B cell (primary cell): ENCODE data around the gene ARHGAP26. TPM values are rescaled to one million over a fixed set of nuclear protein-coding genes. Genes with fewer than 3 reads are reported as not detected.

Experiments used
- ATAC-seq: fragments of 200-7000 bp; cut with Tn5 transposase; one replicate; pipeline ENCODE4 v1.10.0; 2021; ENCODE audit warnings: low read depth, mild to moderate bottlenecking, moderate number of reproducible peaks, moderate library complexity
- CTCF ChIA-PET: fragments of 350-600 bp; sonication (Branson Sonifier 250); formaldehyde crosslinking; loops from one replicate; lab custom pipeline; 2021; ENCODE audit warnings: antibody characterized with exemption, inconsistent platforms; lab: Charles Lee
- POLR2A ChIA-PET: fragments of 350-600 bp; sonication (Branson Sonifier 250); formaldehyde crosslinking; loops from one replicate; lab custom pipeline; 2021; ENCODE audit warnings: antibody characterized with exemption; lab: Charles Lee
- DNase-seq: peaks from one replicate; pipeline ENCODE4 v3.0.0; 2013
- H2AFZ ChIP-seq: 2 replicates; pipeline ENCODE4 v1.6.1; 2012; ENCODE audit warnings: mild to moderate bottlenecking, low read depth, low read length; ENCODE audit not compliant: insufficient read depth, poor library complexity, severe bottlenecking
- H3K27ac ChIP-seq, 2 donors: 1 replicate in 1 of 2; 2 replicates in 1 of 2; pipeline ENCODE4 v1.5.1; 2012 to 2013; ENCODE audit warnings: low read length in 2 of 2, mild to moderate bottlenecking in 2 of 2, moderate library complexity in 1 of 2
- H3K27me3 ChIP-seq, 4 experiments: fragments of 200-600 bp in 1 of 4; sonication (generic) in 1 of 4; replicated peaks in 1 of 4; 1 replicate in 2 of 4; 2 replicates in 2 of 4; pipeline versions ENCODE4 v1.6.1 to v1.7.0; 2013 to 2016; ENCODE audit warnings: low read length in 3 of 4, mild to moderate bottlenecking in 2 of 4, mixed read lengths in 1 of 4, moderate library complexity in 1 of 4; ENCODE audit not compliant: insufficient read depth in 4 of 4, control insufficient read depth in 3 of 4; ENCODE audit errors: control extremely low read depth in 1 of 4
- H3K36me3 ChIP-seq, 2 experiments: replicated peaks in 1 of 2; 1 replicate in 1 of 2; 2 replicates in 1 of 2; pipeline versions ENCODE4 v1.6.1 to v1.7.1; 2013; ENCODE audit warnings: low read length in 1 of 2; ENCODE audit not compliant: insufficient read depth in 2 of 2, control insufficient read depth in 1 of 2; ENCODE audit errors: control extremely low read depth in 1 of 2, extremely low read depth in 1 of 2
- H3K4me1 ChIP-seq, 2 donors: fragments of 200-600 bp in 1 of 2; sonication (generic) in 1 of 2; 1 replicate in 1 of 2; 2 replicates in 1 of 2; pipeline versions ENCODE4 v1.5.1 to v1.6.1; 2013 to 2017; ENCODE audit warnings: low read length in 2 of 2; ENCODE audit not compliant: control insufficient read depth in 2 of 2, insufficient read depth in 2 of 2
- H3K4me2 ChIP-seq: replicated peaks from 2 replicates; pipeline ENCODE3; 2012; ENCODE audit warnings: mild to moderate bottlenecking, low read depth, low read length; ENCODE audit not compliant: poor library complexity, severe bottlenecking
- H3K4me3 ChIP-seq, 5 experiments: fragments of 200-600 bp in 1 of 5; sonication (generic) in 1 of 5; 1 replicate in 3 of 5; 2 replicates in 2 of 5; pipeline versions ENCODE4 v1.5.1 to v1.7.0; 2011 to 2016; ENCODE audit warnings: low read length in 4 of 5, mild to moderate bottlenecking in 4 of 5, low read depth in 2 of 5, control low read depth in 1 of 5, moderate library complexity in 1 of 5; ENCODE audit not compliant: insufficient read depth in 1 of 5; ENCODE audit errors: control extremely low read depth in 1 of 5, extremely low read depth in 1 of 5
- H3K79me2 ChIP-seq: fragments of 200-600 bp; sonication (generic); one replicate; pipeline ENCODE4 v1.6.0; 2016; ENCODE audit warnings: low read length; ENCODE audit not compliant: control insufficient read depth, insufficient read depth
- H3K9ac ChIP-seq: fragments of 200-600 bp; sonication (generic); 2 replicates; pipeline ENCODE4 v1.6.1; 2017; ENCODE audit warnings: mild to moderate bottlenecking, low read length, moderate library complexity
- H3K9me3 ChIP-seq, 3 donors: one replicate each; pipeline versions ENCODE4 v1.6.1 to v1.7.1; 2013; ENCODE audit warnings: low read length in 2 of 3; ENCODE audit not compliant: control insufficient read depth in 2 of 3, insufficient read depth in 1 of 3; ENCODE audit errors: control extremely low read depth in 1 of 3
- H4K20me1 ChIP-seq: 2 replicates; pipeline ENCODE4 v1.6.0; 2012; ENCODE audit warnings: mild to moderate bottlenecking, low read length; ENCODE audit not compliant: insufficient read depth, control insufficient read depth, poor library complexity, severe bottlenecking
- H3K27ac Mint-ChIP-seq: one replicate; pipeline ENCODE4 v1.8.0; 2021; ENCODE audit warnings: mixed read lengths
- H3K27me3 Mint-ChIP-seq: one replicate; pipeline ENCODE4 v1.8.0; 2021; ENCODE audit warnings: mixed read lengths
- H3K4me1 Mint-ChIP-seq: one replicate; pipeline ENCODE4 v1.8.0; 2021; ENCODE audit warnings: mixed read lengths
- H3K4me3 Mint-ChIP-seq: one replicate; pipeline ENCODE4 v1.8.0; 2021; ENCODE audit warnings: mixed read lengths
- H3K9me3 Mint-ChIP-seq: one replicate; pipeline ENCODE4 v1.8.0; 2022; ENCODE audit warnings: mixed read lengths; ENCODE audit not compliant: insufficient read depth
- EZH2 ChIP-seq: IDR thresholded peaks from 2 replicates; pipeline ENCODE4 v1.6.1; 2012; ENCODE audit warnings: borderline replicate concordance, low read depth, mild to moderate bottlenecking, moderate library complexity, low read length; ENCODE audit not compliant: insufficient read depth, poor library complexity, severe bottlenecking
- WGBS: methylation state at CpG from one replicate; pipeline ENCODE4 v1.1.5; 2013; ENCODE audit warnings: missing lambda C conversion rate; ENCODE audit not compliant: insufficient coverage; 5-methylcytosine and 5-hydroxymethylcytosine counted together
- intact Hi-C: fragments of 100-400 bp; cut with micrococcal nuclease; formaldehyde crosslinking; loops from one replicate; pipeline ENCODE4 v1.10.0; 2022
- polyA plus RNA-seq: library from polyadenylated mRNA; depleted of rRNA; stranded (reverse); fragments of >200 nt; gene quantifications from 2 replicates; pipeline ENCODE4 v1.2.3, GENCODE V29; 2012
- total RNA-seq, 2 donors: library from RNA; stranded (reverse); fragments of 120-200 nt in 1 of 2; gene quantifications; 1 replicate in 1 of 2; 2 replicates in 1 of 2; pipeline versions ENCODE4 v1.2.3 to v1.2.4, GENCODE V29; 2013 to 2022
- TF ChIP-seq, protein P1 (sequence below): fragments of 200-600 bp; IDR thresholded peaks from one replicate; pipeline ENCODE4 v1.8.0; 2022; ENCODE audit warnings: antibody characterized with exemption, mild to moderate bottlenecking

ARHGAP26 gene
- total and polyA plus RNA-seq, 2 donors (not counting 1 experiment from before 2014, with no cell fraction given): 1.8 to 22.5 TPM

DNA sequence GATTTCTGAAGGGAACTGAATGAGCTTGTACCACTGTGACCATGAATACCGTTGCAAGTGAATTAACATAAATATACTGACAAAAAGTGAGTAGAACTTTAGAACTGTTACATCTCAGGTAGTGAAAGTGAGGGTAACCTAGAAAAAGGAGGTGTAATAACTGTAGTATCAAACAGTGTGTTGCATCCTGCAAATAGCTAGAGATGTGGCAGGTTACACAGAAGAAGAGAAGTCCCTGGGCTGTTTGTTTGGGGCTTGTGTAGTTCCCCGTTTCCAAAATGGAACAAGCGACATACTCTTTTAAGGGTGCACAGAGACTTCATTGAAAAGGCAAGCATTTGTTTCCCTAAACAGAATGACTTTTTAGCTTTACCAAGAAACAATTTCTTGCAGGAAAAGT lies 418.5 kb downstream of the ARHGAP26 start:
- Histone ChIP-seq H3K9ac (no peak overlapping the region), H3K36me3 (no peaks in the 10 kb centered on the region), H2AFZ (no peak overlapping the region), H3K4me2 (no peak overlapping the region), H3K9me3 (peaks cover 0 to 8% (median 7%) of the 10 kb centered on the region in 3 donors), H4K20me1 (no peaks in the 10 kb centered on the region), H3K27me3 (no peaks in the 10 kb centered on the region), H3K4me1 (peaks cover 0 to under 1% of the 10 kb centered on the region in 2 donors), H3K27ac (no peak overlapping the region), H3K4me3 (no peak overlapping the region), H3K79me2 (no peaks in the 10 kb centered on the region)
- no peak for ATAC-seq
- intact Hi-C loops: no loop called here
- TF ChIP-seq, protein P1, sequence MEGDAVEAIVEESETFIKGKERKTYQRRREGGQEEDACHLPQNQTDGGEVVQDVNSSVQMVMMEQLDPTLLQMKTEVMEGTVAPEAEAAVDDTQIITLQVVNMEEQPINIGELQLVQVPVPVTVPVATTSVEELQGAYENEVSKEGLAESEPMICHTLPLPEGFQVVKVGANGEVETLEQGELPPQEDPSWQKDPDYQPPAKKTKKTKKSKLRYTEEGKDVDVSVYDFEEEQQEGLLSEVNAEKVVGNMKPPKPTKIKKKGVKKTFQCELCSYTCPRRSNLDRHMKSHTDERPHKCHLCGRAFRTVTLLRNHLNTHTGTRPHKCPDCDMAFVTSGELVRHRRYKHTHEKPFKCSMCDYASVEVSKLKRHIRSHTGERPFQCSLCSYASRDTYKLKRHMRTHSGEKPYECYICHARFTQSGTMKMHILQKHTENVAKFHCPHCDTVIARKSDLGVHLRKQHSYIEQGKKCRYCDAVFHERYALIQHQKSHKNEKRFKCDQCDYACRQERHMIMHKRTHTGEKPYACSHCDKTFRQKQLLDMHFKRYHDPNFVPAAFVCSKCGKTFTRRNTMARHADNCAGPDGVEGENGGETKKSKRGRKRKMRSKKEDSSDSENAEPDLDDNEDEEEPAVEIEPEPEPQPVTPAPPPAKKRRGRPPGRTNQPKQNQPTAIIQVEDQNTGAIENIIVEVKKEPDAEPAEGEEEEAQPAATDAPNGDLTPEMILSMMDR: no peak
- no peak for TF ChIP-seq EZH2
- DNase-seq: no peak
- POLR2A ChIA-PET: no interaction called here
- Mint-ChIP-seq H3K27ac (no peak overlapping the region), H3K4me1 (peaks cover 2% of the 10 kb centered on the region), H3K27me3 (no peaks in the 10 kb centered on the region), H3K4me3 (no peak overlapping the region), H3K9me3 (peaks cover 12% of the 10 kb centered on the region)
- WGBS: no CpG with 5 or more reads among the region's 3 CpGs
- CTCF ChIA-PET: no interaction called here

DNA sequence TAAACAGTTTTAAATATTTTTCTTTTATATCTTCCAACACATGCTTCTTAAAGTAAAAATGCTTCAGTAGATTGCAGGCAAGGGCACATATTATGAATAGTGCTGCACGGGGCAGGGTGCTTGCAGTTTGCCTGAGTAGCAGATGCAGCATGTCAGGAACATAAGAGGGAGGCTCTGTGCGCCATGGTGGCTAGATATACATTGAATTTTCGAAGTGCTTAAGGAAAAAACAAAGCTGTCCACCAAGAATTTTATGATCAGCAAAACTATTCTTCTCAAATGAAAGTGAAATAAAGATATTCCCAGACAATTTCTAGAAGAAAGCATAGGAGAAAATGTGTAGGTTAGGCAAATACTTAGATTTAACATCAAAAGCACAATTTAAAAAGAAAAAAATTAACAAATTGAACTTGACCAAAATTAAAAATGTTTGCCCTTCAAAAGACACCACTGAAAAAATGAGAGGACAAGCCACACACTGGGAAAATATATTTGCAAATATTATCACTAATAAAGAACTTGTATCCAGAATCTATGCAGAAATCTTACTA lies 420.2 kb downstream of the ARHGAP26 start:
- POLR2A ChIA-PET: no interaction called here
- CTCF ChIA-PET: no interaction called here
- intact Hi-C loops: loop anchor here (10.0 kb wide), 1 partner anchor 634 kb away; no protein-coding TSS in a partner anchor
- no peak overlapping the region for H2AFZ ChIP-seq
- H3K27ac ChIP-seq: no peak overlapping the region
- no peak overlapping the region for H3K27ac Mint-ChIP-seq
- no peaks in the 10 kb centered on the region for H4K20me1 ChIP-seq
- H3K9me3 Mint-ChIP-seq: peaks cover 12% of the 10 kb centered on the region
- H3K79me2 ChIP-seq: no peaks in the 10 kb centered on the region
- H3K4me1 ChIP-seq: no peaks in the 10 kb centered on the region
- 100% methylated on average over 1 of the region's 3 CpGs for WGBS
- no peaks in the 10 kb centered on the region for H3K4me1 Mint-ChIP-seq
- DNase-seq (no peak), ATAC-seq (no peak)
- H3K36me3 ChIP-seq: no peaks in the 10 kb centered on the region
- H3K9ac ChIP-seq: no peak overlapping the region
- H3K27me3 ChIP-seq: no peaks in the 10 kb centered on the region
- H3K4me3 ChIP-seq: no peak overlapping the region
- TF ChIP-seq EZH2: no peak
- TF ChIP-seq, protein P1: no peak
- H3K27me3 Mint-ChIP-seq: no peaks in the 10 kb centered on the region
- H3K4me2 ChIP-seq: no peak overlapping the region
- H3K4me3 Mint-ChIP-seq: no peak overlapping the region
- H3K9me3 ChIP-seq: peaks cover 0 to 8% (median 7%) of the 10 kb centered on the region in 3 donors
